GM19455 (cell line): ENCODE data around the gene NREP.

Source experiments
- ATAC-seq: cut with Tn5 transposase; IDR thresholded peaks from one replicate; pipeline ENCODE4 v1.9.1; 2021; ENCODE audit not compliant: unreplicated experiment

Gene NREP

DNA sequence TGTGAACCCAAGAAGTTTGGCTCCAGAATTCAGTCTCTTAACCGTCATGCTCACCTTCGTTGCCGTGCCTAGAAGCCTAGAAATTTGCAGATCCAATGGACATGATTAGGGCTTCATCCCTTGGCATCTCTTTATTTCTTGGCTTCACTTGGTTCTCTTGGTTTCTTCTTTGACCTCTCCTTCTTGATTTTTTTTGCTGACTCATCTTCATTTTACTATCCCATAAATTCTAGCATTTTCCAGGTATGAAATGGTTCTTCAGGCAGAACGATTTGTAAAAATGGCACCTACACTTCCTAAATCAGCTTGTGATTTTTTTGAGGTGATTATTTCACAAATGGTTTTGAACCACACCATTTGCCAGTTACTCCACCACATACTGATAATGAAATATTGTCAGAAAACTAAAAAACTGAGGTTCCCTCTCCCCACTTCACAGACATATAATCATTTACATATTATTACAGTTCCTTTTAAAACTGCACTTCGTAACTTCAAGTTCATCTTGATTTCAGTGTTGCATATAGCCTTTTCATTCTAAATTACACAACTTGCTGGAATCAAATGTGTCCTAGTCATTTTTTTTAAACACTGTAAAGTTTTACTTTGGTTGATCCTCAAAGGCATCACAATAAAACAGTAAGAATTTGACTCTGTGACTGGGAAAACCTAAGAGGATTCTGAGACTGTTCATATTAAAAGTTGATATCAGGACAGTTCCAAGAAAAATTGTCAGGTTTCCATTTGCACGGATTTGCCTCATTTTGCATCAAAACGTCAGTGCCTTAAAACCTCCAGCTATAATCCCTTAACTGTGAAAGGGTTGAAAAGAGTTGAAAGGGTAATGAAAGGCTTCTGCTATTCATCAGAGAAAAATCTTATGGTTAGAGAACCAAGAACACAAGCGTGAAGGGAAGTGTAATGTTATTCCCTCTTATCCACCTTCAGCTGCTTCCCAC is 8.9 kb upstream of the NREP start:
- no peak for ATAC-seq

DNA sequence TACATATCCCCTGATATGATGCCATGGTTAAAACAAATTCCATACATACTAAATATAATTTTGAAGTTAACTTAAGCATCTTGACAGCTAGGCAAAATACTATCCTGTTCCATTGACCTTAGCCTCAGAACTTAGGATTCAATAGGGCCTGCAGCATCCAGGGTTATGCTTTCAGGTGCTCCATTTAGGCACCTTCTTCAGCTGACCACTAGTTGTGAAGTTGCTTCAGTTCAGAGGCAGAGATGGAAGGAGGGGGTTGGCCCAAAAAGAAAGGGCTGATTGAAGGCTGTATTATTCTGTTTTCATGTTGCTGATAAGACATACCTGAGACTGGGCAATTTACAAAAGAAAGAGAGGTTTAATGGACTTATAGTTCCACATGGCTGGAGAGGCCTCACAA is 7.0 kb upstream of the NREP start:
- ATAC-seq = no peak

DNA sequence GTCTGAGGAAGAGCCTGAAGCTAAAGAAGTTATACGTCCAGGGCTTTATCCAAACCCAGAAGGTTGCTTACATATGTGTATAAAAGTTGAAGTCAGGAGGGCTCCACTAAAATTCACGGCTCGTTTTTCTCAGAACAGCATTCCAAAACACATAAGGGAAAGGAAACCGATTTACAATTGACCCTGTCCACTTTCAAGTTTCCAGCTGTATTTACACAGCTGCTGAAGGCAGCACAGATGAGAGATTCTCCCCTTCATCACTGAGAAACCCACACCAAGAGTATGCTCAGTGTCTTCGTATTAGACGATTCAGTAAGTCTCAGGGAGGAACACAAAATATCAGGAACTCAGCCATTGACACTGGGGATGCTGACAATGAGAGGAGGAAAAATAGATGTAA is 5.9 kb upstream of the NREP start:
- no peak for ATAC-seq

DNA sequence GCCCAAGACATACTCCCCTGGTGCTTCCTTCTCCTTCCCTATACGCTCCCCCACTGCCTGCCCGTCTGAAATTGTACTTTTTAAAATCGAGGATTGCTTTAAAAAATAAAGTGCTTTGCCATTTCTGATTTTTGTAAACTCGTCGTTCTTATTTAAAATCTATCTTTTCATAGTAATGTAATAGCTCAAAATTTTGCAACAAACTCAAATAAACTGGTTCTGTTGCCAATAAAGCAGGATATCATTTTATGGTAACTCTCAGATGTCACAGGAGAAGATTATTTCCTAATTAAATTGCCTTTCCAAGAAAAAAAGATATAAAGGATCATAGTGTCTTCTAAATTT is 1.3 kb upstream of the NREP start:
- no peak for ATAC-seq

DNA sequence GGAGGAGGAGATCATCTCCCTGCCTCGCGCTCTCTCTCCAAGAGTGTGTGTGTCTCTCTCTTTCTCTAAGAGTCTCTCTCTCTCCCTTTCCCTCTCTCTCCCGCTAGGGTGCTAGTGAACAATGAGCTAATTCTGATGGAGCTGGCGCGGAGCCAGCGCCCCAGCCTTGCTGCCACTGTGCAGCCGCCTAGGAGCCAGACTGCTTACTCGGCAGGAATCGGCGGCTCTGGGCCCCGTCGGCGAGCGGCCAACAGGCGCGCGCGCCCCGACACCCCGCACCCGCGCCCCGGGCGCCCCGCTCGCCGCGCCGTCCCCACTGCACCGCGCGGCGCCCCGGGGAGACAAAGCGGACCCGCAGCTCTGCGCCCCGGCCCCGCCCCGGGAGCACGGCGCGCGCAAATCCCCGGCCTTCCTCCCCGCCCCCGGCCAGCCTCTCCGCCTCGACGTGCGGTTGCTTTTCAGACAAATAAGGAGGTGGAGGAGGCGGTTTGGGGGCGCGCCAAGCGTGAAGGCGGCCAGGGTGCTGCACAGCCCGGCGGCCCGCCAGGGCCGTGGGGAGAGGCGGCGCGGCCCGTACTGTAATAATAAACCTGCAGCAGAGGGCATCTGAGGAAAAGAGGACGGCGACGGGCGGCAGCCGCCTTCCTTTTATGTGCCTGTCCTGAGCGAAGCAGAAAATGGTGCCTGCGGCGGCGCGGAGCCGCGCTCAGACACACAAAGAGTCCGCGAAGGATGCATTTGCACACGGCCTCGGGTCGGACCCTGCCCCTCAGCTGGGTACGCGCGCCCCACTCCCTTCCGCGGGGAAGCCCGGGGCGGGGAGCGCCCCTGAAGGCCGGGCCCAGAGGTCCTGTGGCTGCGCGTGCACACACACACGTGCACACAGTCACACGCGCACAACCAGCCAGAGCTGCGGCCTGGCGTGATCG is 625 bp upstream of the NREP start:
- ATAC-seq = peak; percentile 84

DNA sequence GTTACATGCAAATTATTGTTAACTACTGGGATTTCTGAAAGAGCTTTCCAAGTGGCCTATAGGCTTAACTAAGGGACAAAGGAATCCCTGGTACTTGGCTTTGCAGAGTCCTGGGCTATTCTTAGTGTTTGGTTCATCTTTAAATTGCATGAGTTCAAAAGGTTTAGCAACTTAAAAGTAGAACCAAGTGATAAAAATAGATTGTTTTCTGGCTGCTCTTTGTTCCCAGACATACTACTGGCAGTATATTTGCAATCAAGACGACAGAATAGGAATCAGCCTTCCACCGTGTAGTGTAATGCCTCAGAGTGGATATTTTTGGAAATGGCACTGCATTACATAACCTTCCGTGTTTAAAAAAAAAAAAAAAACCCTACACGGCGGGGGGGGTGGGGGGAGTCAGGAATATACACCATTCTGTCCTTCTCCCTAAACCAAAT is 1.0 kb downstream of the NREP start:
- no peak for ATAC-seq

DNA sequence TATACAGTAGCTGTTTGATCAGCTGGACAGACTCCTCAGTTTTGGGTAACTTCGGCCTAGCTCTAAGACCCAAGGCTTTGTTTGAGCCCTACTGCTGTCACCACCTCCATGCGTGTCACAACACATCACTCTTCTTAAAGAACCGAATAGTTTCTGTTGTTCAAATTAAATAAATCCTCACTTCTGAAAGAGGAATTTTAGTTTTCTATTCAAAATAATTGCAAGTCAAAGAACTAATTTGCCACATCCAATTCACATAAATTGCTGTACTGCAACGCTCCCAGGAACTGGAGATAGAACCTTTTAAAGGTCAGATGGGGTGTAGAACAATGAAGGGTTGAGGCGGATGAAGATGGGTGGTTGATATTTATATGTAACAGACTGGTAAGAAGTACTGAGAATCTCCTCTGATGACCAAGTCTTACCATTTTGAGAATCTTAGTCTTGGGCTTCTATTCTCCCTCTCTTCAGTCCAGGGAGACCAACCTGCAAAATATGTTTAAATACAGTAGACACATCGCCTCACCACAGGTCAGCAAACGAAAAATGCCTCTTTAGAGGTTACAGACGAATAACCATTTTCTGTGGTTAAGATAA is 1.6 kb downstream of the NREP start:
- ATAC-seq = no peak

DNA sequence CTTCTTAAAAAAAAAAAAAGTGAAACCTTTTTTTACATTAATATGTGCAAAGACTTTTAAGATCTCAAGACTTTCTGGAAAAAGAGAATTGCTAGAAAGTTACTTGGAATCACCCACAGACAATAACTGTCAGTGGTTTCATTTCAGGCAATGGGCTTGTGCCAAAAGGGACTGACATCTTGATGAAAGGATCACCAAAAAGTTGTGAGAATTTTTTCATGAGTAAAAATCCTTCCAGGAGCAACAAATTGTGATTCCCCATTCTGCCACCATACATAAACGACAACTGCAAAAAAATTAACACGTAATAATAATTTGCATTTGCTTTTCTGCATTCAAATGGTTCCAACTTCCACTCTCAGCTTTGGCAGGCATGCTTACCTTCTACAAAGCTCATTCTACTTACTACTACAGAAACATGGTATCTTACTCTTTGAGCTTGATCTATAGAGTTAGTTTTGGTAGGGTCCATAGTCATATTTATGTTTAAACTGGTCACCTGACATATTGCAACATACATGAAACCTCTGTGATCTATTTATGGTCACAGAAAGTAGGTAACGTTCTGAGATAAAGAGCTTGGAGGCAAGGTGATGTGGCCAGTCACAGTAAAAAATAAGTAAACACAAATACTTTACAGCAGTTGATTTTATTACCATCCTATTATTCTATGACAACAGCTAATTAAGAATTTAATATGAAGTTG is 3.0 kb downstream of the NREP start:
- no peak for ATAC-seq

DNA sequence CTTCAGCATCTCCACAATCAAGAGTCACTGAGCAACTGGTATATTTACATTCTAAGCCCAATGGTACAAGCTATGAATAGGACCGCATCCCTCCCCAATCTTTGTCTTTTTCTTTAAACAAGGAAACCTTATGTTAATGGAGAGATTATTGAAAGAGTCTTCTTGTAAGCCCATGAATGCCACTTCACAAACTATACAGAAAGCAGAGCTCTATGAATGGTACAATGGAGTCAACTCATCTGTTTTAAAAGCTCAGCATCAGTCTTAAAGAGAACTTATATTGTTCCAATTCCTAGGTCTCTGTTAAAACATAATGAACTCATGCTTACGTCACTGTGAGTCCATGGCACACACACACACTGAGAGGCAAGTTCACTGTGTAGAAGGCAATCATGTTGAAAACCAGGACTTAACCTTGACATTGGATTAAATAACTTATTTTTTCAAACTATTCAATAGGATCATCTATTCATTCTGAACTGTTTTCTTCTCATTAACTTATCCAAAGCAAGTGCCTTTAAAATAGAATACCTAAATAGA is 4.5 kb downstream of the NREP start:
- no peak for ATAC-seq

DNA sequence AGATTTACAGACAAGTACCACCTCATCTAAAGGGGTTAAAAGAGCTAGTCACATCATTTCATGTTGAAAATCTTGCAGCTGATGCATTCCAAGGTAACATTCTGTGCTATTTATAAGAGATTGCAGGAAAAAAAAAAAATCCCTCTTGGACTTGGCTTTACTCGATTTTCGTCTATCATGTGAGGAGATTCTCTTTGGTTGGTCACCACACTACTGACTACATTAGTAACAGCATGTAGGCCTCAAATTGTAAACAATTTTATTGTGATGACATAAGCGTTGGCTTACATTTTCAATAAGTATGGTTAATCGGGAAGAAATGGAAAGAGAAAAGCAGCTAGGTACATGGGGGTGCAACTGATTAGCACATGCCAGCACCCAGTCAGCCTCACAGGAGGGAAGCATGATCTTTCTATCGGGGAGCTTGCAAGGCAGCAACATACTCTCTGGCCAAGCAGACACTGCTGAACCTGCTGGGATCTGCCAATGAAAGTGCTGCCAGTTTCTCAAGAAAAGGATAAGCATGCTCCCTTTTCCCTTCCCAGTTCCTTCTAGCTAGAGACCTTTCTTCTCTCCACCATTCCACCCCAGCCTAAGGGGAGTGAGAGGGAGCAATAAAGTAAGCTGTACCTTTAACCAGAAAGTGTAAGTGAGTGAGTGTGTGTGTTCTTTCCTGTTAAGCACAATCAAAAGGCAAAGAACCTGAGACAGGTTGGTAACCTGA is 7.5 kb downstream of the NREP start:
- ATAC-seq = no peak

DNA sequence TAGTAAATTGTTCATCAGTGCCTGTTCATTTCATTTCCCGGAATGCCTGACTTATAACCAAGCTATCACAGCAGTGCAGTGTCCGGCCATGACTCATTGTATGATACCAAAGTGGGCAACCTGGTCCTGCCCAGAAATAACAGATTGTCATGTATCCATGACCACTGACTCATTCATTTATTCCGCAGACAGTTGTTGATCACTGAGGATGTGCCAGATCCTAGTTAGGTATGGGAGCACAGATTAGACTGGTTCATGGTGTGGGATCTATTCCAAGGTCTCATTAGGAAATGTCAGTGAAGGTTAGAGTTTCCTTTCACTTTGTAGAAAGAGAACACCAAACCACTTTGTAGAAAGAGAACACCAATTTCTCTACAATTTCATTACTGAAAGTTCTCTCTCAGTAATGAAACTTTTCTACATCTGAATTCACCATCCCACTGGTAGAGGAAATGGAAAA is 8.7 kb downstream of the NREP start:
- no peak for ATAC-seq

DNA sequence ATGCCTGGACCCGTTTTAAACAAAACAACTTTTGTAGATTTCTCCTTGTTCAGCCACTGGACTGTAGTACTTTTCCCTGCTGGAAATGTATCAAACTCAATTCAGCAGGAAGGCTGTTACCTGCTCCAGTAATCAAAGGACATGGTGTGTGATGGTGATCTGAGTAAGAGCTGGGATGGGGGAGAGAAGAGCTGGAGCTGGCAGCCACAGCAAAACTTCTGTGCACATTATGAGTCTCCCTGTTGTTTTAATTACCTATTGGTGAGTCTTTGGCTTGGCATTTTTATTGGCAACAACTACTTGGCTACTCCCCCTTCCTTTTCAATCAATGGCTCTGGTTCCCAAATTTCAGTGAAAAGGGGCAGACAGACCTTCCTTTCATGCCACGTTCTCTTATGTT is 9.7 kb downstream of the NREP start:
- ATAC-seq = no peak

DNA sequence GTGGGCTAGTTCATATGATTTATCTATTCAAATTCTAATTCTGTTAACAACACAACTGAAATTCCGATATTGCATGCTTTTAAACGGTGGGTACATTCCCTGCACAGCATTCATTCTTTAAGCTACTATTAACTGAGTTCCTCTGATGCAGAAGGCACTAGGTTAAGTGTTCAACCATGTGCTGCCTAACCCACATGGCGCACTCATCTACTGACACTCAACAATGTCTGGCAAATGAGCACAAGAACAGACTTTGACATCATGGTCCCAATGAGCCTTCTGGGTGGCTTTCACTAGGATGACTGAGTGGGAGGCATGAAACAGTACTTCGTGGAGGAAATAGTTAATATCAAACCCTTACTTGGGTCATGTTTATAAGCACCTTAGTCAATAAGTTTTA is 10.2 kb downstream of the NREP start:
- no peak for ATAC-seq

DNA sequence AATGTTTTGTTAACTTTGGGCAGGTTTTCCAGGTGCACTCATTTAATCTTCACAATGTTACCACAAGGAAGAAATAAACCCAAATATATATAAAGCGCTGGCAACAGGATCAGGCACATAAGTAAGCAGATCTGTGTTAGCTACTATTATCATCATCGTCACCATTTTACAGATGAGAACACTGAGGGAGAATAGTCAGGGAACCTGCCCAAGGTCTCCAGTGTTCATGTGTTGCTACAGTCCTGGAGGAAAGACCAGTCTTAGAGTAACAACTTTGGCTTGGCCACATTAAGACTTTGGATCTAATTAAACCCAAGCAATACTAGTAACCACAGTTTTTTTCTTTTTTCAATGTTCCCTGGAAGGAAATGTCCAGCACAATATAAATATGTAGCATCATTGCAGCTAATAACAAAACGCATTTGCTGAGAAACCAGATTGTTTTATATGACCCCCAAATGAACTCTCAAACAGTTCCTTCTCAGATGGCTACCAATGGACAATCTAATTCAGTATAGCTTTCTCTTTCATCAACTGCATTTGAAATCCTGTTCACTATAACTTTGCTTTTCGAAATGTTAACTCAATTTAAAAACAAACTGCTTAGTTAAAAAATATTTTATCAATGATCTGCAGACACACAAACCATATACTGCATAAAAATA is 11.8 kb downstream of the NREP start:
- no peak for ATAC-seq

DNA sequence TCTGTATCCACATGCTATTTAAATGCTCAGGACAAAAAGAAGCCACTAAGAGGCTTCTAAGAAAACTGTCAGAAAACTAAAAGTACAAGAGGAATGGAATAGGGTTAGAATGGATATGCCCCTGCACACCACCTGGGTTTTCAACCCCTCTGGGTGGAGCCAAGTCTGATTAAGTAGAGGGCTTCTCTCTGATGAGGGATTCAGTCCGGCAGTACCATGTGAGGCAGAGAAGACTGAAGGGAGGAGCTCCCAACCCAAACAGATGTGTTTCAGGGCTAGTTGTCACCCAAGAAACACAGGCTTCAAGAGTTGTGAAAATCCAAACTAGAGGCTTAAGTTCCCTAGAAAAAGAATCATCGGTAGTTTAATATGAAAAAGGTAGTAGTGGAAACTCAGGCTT is 12.5 kb downstream of the NREP start:
- ATAC-seq = no peak

DNA sequence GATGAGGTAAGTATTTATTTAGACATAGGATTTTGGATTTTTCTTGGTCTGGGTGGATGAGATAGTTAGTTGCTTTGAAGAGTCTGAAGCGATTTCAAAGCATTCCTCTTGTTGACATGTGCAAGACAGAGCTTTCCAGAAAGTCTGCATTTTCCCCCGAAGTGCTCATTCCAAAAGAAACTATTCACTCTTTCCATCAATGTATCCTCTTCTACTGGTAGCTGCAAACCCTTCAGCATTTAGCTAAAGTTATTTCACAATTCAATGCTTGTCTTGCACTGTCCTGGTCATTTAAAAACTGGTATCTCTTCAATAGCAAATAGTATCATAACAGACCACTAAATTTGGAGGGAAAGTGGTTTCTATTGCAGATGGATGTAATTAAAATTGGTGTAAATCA is 13.0 kb downstream of the NREP start:
- no peak for ATAC-seq

DNA sequence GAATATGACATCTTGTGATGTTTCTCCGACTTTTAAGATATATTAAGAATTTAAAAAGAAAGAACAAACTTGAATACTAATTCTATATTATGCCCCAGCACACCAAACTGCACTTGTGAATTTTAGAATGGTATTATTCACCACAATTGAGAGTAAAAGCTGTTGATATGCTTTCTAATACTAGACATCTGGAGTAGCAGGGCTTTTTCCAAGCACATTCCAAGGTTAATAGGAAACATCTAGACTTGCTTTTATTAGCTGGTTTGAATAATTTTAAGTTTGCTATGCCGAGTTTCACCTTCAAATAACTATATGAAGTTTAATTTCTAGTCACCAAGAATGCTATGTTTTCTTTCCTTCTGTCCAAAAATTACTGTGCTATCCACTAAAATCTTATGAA is 13.5 kb downstream of the NREP start:
- ATAC-seq = no peak

DNA sequence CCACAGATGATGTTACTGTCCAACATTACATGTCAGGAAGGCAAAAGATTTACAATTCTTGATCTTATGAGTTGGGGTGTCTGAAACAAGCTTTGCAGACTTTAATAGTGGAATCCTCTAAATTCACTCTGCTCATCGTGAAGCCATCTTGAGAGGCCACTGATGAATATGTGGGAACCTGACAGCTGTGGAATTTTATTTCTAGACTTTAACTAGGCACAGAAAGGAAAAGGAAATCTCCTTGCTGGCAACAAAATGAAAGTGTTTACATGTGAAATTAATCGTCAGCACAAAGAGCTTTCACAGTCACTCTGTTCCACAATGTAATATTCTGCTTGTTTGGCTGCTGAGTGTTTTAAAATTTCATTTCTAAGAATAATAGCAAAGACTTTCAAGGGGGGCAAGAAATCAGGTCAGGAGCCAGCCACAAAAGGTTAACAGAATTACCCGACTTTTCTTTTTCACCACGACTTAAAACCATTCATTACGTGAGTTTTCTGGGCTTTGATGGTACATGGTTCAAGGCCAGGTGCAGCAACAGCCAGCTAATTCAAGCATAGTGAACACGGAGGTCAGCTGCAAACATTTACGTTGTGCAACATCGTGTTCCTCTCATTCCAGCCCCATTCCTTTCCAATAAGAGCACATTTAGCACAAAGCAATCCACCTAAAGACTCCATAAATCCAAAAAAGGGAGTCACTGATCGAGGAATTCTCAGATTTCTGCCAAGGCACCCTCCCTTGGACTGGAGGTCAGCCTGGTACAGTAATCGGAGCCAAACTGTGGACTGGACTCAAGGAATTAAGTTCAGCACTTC is 14.6 kb downstream of the NREP start:
- ATAC-seq = no peak

DNA sequence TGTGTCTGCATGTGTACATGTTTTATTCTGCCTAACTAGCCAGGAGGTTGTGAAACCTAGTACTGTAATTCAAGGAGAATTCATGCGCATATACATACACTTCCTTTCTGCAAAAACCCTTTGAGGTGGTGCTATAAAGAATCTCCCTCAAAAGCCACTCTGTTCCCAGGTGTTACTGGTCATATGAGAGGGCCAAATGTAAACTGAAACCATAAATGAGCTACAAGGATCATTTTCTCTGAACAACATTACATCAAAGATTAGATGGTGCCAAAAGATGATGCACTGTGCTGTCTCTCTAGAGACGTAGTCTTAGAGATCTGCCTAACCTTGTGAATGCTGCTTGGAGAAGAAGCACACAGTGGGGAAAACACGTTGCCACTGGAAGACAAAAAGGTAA is 15.7 kb downstream of the NREP start:
- ATAC-seq = no peak
